OCI-M2 (cell line): ENCODE data around the gene DHRSX.
"Not testable (repeated sequence)": the region's sequence is repeated elsewhere in the genome, so short reads cannot be mapped to it uniquely, and the experiment has no call there.

Experiments used
- DNase-seq: peaks from one replicate; lab custom pipeline; 2025; ENCODE audit not compliant: unreplicated experiment; lab: John Stamatoyannopoulos, UW

DHRSX gene

DNA sequence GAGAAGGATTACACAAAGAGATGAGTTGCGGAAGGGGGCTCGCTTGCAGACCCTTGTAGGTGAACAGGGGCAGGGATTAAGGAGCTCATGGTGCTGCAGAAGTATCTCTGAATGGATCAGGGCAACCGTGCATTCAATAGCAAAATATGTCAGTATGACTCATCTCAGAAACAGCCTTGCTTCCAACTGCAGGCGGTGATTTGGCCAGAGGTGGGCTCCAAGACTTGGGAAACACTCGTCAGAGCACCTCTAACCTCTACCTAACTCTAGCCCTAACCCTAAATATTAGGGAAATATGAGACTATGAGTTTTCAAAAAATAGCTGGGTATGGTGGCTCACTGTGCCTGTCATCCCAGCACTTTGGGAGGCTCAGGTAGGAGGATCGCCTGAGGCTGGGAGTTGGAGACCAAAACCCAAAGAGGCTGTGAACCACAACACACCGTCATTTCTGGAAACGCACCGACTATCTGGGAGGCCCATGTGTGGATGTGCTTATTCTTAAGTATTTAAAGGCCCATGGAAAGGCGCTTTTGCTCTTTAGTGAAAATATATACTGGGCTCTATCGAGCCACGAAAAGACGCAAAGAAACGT, 102.6 kb downstream of the DHRSX start:
- DNase-seq, result no peak

DNA sequence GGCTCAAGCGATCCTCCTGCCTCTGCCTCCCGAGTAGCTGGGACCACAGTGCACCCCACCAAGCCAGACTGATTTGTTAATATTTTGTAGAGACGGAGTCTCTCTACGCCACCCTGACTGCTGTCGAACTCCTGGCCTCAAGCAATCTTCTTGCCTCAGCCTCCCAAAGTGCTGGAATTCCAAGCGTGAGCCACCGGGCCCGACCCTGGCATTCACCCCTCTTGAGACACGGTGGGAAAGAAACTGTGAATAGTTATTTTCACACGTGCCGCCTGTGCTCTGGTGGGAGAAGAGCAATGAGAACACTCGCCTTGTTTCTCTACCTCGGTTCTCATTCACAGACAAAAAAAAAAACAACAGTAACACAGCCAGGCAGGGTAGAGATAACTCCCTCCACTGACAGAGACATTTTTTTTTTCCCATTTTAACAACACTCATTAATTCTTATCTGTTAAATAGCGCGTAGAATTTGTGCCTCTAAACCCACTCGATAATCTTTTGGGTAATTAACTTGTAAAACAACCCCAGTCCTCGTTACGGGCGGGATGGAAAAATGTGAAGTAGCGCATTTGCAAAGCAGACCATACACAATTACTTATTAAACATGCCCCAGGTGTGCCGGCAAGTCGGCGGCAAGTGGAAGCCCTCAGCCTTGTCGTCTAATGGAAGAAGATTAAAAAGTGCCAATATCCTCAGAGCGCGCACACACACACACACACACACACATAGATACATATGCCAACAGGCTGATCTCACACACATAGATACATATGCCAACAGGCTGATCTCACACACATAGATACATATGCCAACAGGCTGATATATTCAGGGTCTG, 103.3 kb downstream of the DHRSX start:
- no peak for DNase-seq

DNA sequence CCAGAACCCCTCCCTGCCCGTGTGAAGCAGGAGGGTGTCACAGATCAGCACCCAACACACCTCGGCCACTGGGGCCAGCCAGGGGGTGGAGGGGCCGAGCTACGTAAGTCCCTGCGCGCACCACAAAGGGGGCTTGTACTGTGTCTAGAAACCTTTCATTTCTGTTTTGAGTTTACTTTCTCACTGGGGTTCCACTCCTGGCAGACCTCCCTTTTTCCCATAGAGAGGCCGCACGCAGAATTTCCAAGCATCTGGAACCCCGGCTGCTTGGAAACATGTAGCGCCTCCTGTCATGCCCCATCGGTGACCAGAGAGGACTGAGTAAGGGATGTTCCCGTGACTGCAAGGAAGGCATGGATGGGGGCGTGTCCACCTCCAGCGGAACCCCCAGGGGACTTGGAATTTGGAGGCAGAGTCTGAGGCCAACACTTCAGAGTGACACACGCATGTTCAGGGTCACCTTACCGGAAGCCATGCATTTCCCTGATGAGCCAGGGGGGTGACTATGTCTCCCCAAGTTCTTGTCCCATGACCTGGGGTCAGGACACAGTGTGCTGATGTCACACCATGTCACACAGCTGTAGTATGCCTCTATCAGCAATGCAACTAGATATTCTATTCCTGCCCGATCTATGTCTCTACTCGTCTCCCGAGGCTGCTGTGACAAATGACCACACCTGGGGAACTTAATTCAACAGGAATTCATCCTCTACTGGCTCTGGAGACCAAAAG, 105.3 kb downstream of the DHRSX start:
- no peak for DNase-seq

DNA sequence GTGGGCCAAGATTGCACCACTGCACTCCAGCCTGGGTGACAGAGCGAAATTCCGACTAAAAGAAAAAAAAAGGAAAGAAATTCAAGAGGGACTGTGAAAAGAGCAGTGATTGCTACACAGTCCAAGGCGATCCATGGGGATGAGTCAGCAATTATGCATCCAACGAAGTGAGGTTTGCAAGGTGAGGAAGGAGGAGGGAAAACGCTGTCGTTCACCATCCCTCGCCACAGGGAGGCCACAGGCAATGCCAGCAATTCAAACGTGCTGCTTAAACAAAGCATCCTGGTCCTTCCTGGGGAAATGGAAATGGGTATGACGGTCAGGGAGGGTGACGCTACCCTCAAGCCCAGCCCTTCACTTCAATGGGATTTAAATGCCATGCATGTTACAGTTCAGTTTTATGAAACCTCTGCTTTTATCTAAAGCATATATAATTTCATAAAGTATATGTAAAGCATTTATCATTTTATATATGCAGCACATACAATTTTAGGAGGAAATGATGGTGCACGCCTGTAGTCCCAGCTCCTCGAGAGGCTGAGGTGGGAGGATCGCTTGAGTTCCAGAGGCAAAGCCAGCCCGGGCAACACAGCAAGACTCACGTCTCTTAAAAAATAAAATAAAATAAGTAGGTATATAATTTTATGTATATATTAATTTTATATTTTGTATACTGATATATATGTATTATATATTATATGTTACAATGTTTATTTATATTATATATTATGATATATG, 108.7 kb downstream of the DHRSX start:
- DNase-seq, result no peak

DNA sequence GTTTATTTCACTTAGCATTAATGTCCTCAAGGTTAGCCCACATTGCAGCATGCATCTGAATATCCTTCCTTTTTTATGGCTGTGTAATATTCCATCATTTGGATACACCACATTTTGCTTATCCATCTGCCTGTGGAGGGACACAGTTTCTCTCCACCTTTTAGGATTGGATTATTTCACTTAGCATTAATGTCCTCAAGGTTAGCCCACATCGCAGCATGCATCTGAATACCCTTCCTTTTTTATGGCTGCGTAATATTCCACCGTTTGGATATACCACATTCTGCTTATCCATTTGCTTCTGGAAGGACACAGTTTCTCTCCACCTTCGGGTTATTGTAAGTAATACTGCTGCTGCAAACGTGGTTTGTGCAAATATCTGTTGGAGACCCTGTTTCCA, 110.0 kb downstream of the DHRSX start:
- no peak for DNase-seq

DNA sequence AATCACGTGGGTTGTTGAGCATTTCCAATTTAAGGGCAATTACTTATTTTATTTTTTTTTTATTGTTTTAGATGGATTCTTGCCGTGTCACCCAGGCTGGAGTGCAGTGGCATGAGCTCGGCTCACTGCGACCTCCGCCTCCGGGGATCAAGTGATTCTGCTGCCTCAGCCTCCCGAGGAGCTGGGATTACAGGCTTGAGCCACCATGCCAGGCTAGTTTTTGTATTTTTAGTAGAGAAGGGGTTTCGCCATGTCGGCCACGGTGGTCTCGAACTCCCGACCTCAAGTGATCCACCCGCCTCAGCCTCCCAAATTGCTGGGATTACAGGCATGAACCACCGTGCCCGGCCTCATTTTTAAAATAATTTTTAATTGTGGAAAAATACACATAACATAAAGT, 111.0 kb downstream of the DHRSX start:
- DNase-seq, result not testable (repeated sequence)

DNA sequence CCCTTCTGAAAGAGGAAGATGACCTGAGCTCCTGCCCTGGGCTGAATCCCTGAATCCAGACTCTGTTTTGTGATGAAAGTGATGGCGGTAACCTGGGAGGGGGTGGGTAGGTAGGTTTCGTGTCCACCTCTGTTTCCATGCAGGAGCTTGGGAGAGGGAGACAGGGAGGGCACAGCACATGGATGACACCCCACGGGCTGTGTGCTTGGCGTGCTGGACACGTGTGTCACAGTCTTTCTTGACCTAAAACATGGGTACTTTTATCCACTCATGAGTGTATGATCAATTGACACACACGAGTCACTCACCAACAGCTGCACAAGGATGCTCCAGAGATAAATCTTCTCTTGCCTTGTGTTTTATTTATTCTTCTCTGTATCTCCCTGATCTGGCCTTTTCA, 111.5 kb downstream of the DHRSX start:
- no peak for DNase-seq

DNA sequence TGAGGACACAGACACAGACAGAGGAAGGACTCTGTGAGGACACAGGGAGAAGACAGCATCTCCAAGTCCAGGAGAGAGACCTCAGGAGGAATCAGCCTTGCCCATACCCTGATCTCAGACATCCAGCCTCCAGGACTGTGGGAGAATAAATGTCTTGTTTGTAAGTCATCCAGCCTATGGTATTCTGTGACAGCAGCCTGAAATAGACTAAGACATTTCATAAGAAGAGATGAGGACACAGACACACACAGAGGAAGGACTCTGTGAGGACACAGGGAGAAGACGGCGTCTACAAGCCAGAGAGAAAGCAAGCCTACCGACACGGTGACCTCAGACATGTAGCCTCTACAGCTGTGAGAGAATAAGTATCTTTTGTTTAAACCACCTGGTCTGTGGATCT, 112.1 kb downstream of the DHRSX start:
- DNase-seq, result no peak

DNA sequence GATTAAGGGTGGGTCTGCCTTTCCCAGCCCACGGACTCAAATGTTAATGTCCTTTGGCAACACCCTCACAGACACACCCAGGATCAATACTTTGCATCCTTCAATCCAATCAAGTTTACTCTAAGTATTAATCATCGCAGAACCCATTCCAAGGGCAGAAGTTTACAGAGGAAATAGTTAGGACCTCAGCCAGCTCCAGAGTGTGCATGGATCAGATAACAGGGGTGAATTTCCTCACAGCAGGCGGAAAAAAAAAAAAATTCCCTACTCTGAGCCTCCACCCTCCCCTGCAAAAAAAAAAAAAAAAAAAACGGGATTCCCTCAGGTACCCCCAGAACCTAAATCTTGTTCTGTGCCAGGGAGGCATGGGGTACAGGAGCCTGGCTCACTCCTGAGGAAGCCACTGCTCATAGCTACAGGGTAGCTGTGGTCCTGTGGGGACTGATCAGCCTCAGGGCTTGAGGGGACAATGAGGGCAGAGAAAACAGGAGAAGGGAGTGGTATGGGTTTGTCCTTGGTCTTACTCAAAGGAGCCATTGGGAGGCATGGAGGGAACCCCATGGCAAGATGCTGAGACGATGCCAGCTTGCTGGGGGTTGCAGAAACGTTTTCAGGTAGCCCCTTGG, 113.0 kb downstream of the DHRSX start:
- no peak for DNase-seq

DNA sequence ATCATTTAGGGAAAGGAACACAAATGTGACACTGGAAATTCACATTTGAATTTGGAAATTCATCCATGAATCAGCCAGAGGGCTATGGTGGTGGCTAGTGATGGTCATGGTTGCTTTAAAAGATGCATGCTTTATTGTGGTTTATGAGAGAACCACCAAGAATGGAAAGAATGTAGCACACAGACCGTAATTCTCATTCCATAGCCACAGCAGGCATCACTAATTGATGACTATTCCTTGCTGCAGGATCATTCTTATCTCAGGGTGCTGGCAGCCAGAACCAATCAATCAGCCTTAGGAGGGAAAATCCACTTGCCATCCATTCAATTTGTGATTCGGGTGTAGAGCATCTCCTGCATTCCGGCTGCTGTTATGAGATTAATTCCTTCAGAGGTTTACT, 115.6 kb downstream of the DHRSX start:
- DNase-seq, result no peak

DNA sequence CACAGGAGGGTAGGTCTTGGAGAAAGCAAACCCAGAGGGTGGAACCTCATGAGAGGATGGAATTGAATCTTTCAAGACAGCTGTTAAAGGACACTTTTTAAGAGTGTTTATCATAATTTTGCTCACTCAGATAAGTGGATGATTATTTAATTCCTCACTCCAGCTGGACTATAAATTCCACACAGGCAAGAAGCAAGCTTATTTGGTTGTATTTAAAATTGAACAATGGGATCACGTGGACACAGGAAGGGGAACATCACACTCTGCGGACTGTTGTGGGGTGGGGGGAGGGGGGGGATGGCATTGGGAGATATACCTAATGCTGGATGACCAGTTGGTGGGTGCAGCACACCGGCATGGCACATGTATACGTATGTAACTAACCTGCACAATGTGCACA, 116.3 kb downstream of the DHRSX start:
- no peak for DNase-seq

DNA sequence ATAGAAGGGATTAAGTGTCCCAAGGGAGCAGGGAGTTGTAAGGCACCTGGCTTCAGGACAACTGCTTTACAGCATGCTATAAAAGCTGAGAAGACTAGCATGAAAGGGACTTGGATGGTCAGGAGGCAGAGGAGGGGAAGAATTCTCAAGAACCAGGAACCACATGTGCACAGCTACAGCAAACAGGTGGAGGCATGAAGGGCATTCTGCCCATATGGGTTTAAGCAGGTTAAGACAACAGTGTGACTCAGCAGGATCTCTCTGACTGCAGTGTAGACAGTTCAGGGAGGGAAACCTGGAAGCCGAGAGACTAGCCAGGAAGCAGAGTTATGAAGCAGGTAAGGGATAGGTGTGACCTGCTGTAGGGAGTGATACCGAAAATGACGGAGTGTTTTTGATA, 117.0 kb downstream of the DHRSX start:
- no peak for DNase-seq

DNA sequence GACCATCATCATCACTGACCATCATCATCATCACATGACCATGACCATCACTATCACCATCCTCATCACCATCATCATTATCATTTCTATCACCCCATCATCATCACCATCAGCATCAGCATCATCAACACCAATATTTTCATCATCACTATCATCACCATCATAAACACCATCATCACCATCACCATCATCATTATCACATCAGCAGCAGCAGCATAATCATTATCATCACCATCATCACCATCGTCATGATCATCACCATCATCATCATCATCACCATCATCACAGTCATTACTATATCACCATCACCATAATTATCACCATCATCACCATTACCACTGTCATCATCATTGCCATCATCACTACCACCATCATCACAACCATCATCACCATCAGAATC, 117.6 kb downstream of the DHRSX start:
- no peak for DNase-seq

DNA sequence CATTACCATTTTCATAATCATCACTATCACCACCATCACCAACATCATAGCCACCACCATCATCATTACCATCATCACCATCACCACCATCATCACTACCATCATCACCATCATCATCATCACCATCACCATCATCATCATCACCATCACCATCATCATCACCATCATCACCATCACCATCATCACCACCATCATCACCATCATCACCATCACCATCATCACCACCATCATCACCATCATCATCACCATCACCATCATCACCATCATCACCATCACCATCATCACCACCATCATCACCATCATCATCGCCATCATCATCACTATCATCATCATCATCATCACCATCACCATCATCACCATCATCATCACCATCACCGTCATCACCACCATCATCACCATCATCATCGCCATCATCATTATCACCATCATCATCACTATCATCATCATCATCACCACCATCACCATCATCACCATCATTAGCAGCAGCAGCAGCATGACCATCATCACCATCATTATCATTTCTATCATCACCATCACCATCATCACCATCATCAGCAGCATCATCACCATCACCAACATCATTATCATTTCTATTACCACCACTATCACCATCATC, 118.2 kb downstream of the DHRSX start:
- DNase-seq, result not testable (repeated sequence)

DNA sequence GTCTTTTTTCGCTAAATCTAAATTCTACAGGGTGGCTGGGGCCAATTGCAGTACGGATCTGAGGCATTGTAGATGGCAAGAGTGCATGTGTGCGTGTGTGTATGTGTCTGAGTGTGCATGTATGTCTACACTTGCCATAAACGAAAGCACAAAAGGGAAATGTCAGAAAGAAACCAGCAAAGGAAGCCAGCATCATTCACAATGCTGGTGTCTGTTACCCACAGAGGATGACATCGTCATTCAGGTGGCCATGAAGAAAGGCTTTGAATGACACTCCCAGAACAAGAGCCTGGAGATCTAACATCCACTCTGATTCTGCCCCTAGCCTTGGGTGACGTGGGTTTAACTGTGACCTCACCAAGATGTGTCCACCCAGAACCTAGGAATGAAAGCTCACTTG, 124.6 kb downstream of the DHRSX start:
- DNase-seq, result no peak

DNA sequence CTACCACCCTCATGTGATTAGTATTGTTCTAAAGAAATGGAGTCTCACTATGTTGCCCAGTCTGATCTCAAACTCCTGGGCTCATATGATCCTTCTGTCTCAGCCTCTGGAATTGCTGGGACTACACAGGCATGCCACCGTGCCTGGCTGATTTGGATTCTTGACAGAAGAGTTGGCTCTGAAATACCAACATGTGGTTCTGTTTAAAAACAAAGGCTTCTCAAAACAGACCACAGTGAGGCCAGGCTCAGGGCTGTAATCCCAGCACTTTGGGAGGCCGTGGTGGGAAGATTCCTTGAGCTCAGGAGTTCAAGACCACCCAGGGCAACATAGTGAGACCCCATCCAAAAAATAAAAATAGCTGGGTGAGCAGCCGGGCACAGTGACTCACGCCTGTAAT, 126.7 kb downstream of the DHRSX start:
- DNase-seq, result no peak

DNA sequence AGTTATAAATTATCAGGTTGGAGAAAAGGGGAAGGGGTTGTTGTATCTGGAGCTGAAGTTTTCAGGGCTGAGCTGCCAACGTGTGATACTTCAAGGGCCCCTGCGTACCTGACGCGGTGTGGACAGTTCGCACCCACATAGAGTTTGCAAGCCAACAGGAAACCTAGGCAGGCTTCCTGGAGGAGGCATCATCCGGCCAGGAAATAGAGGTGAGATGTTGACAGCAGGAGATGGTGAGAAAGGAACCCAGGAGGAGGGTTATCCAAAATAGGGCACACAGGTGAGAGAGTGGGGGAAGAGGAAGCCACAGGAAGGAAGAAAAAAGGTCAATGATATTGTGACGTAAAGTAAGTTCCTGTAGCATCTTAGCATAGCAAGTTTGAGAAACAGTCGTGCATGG, 127.2 kb downstream of the DHRSX start:
- DNase-seq, result no peak

DNA sequence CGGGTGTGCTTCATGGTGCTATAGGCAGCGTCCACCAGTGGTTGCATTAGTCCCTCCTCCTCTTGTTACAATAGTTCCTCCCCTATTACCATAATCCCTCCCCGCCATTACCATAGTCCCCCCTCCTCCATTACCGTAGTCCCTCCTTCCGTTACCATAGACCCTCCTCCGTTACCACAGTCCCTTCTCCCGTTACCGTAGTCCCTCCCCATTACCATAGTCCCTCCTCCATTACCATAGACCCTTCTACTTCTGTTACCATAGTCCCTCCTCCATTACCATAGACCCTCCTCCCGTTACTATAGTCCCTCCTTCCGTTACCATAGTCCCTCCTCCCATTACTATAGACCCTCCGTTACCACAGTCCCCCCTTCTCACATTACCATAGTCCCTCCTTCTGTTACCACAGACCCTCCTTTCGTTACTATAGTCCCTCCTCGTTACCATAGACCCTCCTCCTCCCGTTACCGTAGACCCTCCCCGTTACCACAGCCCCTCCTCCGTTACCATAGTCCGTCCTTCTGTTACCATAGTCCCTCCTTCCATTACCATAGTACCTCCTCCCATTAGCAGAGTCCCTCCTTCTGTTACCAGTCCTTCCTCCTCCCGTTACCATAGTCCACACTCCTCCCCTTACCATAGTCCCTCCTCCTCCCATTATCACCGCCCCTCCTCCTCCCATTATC, 129.6 kb downstream of the DHRSX start:
- DNase-seq, result no peak

DNA sequence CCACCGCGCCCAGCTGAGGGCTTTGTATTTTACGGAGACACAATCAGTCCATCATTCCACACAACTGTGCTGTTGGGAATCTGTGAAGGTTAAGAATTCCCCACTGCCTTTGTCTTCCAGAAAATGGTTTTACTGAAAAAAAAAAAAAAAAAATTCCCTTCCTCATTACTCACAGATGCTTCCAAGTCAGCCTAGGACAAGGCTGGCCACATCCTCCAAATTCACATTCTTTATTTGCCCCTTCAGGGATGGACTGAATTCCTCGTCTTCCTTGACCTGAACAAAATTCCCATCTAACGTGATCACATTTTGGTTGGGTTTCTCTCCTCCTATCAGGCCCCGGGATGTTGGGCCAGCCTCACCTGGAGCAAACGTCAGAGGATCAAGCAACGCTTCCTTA, 130.3 kb downstream of the DHRSX start:
- no peak for DNase-seq

DNA sequence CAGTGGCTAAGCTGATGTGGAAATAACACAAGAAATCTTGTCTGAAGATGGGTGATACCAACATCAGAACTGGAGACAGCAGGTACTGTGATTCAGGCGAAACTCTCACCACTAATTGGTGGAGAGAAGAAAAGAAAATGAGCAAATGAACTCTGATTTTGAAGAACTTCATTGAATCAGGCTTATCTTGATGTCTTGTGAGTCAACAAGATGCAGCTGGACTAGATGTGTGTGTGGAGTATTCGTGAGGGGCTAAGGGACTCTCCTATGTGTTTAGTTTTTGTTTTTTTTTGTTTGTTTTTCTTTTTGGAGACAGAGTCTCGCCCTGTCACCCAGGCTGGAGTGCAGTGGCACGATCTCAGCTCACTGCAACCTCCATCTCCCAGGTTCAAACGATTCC, 131.6 kb downstream of the DHRSX start:
- DNase-seq, result no peak
